ENCODE measurements around the gene FAM3C. TPM values are rescaled to one million over a fixed set of nuclear protein-coding genes. Genes with fewer than 3 reads are reported as not detected.
"Not testable (repeated sequence)": the region's sequence is repeated elsewhere in the genome, so short reads cannot be mapped to it uniquely, and the experiment has no call there.

FAM3C gene
- total and polyA plus RNA-seq, 2 of the 8 experiments (the other 6 are each of a cell fraction or from before 2014, with no cell fraction given), result 27.0 to 77.7 TPM

- H3K18ac ChIP-seq (ENCODE audit: extremely low read depth, low read length); H2AFZ ChIP-seq (ENCODE audit: low read length); H3K9ac ChIP-seq (replicated peaks in 1 of 4; ENCODE audit: extremely low read depth in 1 of 4, low read depth in 3 of 4, low read length in 3 of 4); CTCF ChIA-PET (ENCODE audit: partially characterized antibody); H2BK20ac ChIP-seq (ENCODE audit: low read length); H3K27me3 ChIP-seq (replicated peaks in 1 of 4; ENCODE audit: control insufficient read depth in 3 of 4, extremely low read depth in 1 of 4, insufficient read depth in 3 of 4, low read length in 3 of 4); H3K36me3 ChIP-seq (ENCODE audit: control insufficient read depth in 2 of 4, insufficient read depth in 4 of 4, low read length in 3 of 4); H3K27ac ChIP-seq (ENCODE audit: low read depth, low read length); H3K23me2 ChIP-seq (ENCODE audit: low read depth, low read length); H3K4me1 ChIP-seq (replicated peaks in 1 of 4; ENCODE audit: control insufficient read depth in 3 of 4, insufficient read depth in 4 of 4, low read length in 3 of 4); FAIRE-seq; H3K4me2 ChIP-seq (ENCODE audit: insufficient read depth in 1 of 2, low read depth in 2 of 2, low read length in 2 of 2); H3K79me2 ChIP-seq (ENCODE audit: control insufficient read depth in 1 of 2, insufficient read depth in 2 of 2, low read length in 2 of 2); H2BK15ac ChIP-seq (ENCODE audit: low read length); H4K8ac ChIP-seq (ENCODE audit: extremely low read depth, insufficient read depth, low read length); H3K56ac ChIP-seq (replicated peaks; ENCODE audit: insufficient read length, low read depth, low read length); H4K91ac ChIP-seq (replicated peaks; ENCODE audit: insufficient read length, low read length); POLR2A ChIA-PET (ENCODE audit: partially characterized antibody); H2BK120ac ChIP-seq (replicated peaks; ENCODE audit: low read depth, low read length); H2BK5ac ChIP-seq (ENCODE audit: low read depth, low read length); H2BK12ac ChIP-seq (ENCODE audit: low read depth, low read length); DNase-seq (ENCODE audit: low read depth in 1 of 2, low spot score in 2 of 2); H3K23ac ChIP-seq (ENCODE audit: insufficient read length); H2AK5ac ChIP-seq (ENCODE audit: low read depth, low read length); H3K9me3 ChIP-seq (ENCODE audit: insufficient read depth in 2 of 2, low read depth in 1 of 2, low read length in 1 of 2); H4K20me1 ChIP-seq (replicated peaks in 1 of 2; ENCODE audit: control insufficient read depth in 1 of 2, insufficient read depth in 2 of 2, low read length in 2 of 2); H3K79me1 ChIP-seq (ENCODE audit: low read depth, low read length); H4K5ac ChIP-seq (ENCODE audit: insufficient read length, low read depth, low read length); H3K14ac ChIP-seq (ENCODE audit: insufficient read length); H3K4ac ChIP-seq (replicated peaks; ENCODE audit: insufficient read length, low read depth, low read length); H3K4me3 ChIP-seq (ENCODE audit: extremely low read depth in 1 of 4, insufficient read depth in 2 of 4, low read depth in 3 of 4, low read length in 4 of 4): not testable (repeated sequence)
- 91% methylated on average over 3 of the region's 4 CpGs; no CpG with 5 or more reads in 1 of the 2 experiments for WGBS, 2 experiments (ENCODE audit: extremely low coverage in 1 of 2, insufficient coverage in 1 of 2, insufficient read length in 1 of 2, insufficient replicate concordance in 2 of 2, low coverage in 1 of 2, low lambda C conversion rate in 2 of 2, missing lambda C conversion rate in 1 of 2)
Observed at GRCh38 chr7:121432486-121432885, 36.4 kb upstream of the FAM3C start.
